ENCODE results near the gene CHAT. TPM values are rescaled to one million over a fixed set of nuclear protein-coding genes. Genes with fewer than 3 reads are reported as not detected.

The CHAT gene
- total RNA-seq, 1 experiment from 2014 or later = not detected

- no peak for TF ChIP-seq CBX3 (IDR thresholded peaks at IDR 0.05; ENCODE audit: low read depth)
- no peak for TF ChIP-seq YY1 (IDR thresholded peaks at IDR 0.05; ENCODE audit: extremely low read depth, insufficient replicate concordance, low read depth, low read length)
- no peak for TF ChIP-seq RAD21 (IDR thresholded peaks at IDR 0.05; ENCODE audit: low read depth)
These were observed 42.4 kb upstream of the CHAT start (continued) for GRCh38 chr10:49571388-49571787.

DNA sequence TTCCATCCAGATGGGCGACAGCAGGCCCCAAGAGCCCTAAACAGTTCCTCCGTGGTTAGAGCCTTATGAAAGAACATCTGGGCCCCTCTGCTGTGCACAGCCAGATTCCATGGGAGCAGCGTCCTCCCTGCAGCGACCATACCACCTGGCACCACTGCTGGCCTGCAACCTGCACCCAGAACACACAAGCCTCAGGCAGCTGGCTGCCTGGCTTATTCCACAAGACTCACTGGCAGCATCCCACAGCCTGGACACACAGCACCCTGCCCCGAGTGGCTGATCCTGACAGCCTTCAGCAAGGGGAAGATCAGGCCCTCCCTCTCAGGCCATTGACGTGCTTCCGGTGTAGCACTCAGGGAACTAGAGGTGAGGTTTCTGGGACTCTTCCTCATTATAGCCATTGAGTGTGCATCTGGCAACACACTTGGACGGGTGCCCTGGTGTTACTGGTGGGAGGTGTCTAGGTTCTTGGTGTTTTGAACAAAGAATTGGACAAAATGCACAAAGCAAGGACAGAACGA is 41.2 kb upstream of the CHAT start:
- no TSS peak for BruUV-seq (replicated peaks)
- TF ChIP-seq POLR2A (IDR thresholded peaks at IDR 0.05; ENCODE audit: borderline replicate concordance, extremely low read depth, insufficient read depth, insufficient read length) (no peak), EZH2 (IDR thresholded peaks at IDR 0.05) (no peak), RAD21 (IDR thresholded peaks at IDR 0.05; ENCODE audit: low read depth) (no peak), SIN3A (IDR thresholded peaks at IDR 0.05; ENCODE audit: low read depth) (no peak), MAX (IDR thresholded peaks at IDR 0.05) (no peak), FOSL1 (IDR thresholded peaks at IDR 0.05; ENCODE audit: low read depth) (no peak), ZNF274 (IDR thresholded peaks at IDR 0.05; ENCODE audit: low read depth, low read length) (no peak), CTCF (IDR thresholded peaks at IDR 0.05 in 2 of 3, conservative IDR thresholded peaks at IDR 0.05 in 1 of 3; ENCODE audit: borderline replicate concordance in 1 of 3, insufficient read depth in 1 of 3, low read depth in 2 of 3, low read length in 2 of 3) (no peak), EZH2phosphoT487 (IDR thresholded peaks at IDR 0.05; ENCODE audit: borderline replicate concordance) (no peak), CBX3 (IDR thresholded peaks at IDR 0.05; ENCODE audit: low read depth) (no peak)
- TF ChIP-seq, protein P1, sequence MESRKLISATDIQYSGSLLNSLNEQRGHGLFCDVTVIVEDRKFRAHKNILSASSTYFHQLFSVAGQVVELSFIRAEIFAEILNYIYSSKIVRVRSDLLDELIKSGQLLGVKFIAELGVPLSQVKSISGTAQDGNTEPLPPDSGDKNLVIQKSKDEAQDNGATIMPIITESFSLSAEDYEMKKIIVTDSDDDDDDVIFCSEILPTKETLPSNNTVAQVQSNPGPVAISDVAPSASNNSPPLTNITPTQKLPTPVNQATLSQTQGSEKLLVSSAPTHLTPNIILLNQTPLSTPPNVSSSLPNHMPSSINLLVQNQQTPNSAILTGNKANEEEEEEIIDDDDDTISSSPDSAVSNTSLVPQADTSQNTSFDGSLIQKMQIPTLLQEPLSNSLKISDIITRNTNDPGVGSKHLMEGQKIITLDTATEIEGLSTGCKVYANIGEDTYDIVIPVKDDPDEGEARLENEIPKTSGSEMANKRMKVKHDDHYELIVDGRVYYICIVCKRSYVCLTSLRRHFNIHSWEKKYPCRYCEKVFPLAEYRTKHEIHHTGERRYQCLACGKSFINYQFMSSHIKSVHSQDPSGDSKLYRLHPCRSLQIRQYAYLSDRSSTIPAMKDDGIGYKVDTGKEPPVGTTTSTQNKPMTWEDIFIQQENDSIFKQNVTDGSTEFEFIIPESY (IDR thresholded peaks at IDR 0.05; ENCODE audit: extremely low read depth, insufficient replicate concordance, low read length) = no peak

More for the DNA sequence above, 41.2 kb upstream of the CHAT start:
- no peak overlapping the region for H3K27ac ChIP-seq (ENCODE audit: low read depth, low read length)
- no peaks in the 10 kb centered on the region for H3K4me1 ChIP-seq (ENCODE audit: control insufficient read depth in 1 of 2, insufficient read depth in 2 of 2, low read length in 2 of 2)
- no peaks in the 10 kb centered on the region for H3K9me3 ChIP-seq (ENCODE audit: control insufficient read depth in 1 of 2, insufficient read depth in 1 of 2, low read depth in 1 of 2, low read length in 2 of 2)
- H3K27me3 ChIP-seq (ENCODE audit: insufficient read depth, low read length) = no peaks in the 10 kb centered on the region
- ChIA-PET RAD21 (ENCODE audit: low non-redundant PET in 1 of 2, low total read pairs in 2 of 2, uncharacterized antibody in 2 of 2, unreplicated experiment in 2 of 2) (no interaction called here), CTCF (no interaction called here), POLR2A (no interaction called here)
- no peaks in the 10 kb centered on the region for H3K36me3 ChIP-seq (ENCODE audit: control insufficient read depth in 1 of 2, insufficient read depth in 2 of 2, low read length in 2 of 2)
- no peak overlapping the region for H3K4me3 ChIP-seq (replicated peaks in 1 of 2; ENCODE audit: low read depth in 1 of 2, low read length in 2 of 2)
- H4K20me1 ChIP-seq (ENCODE audit: insufficient read depth) = no peaks in the 10 kb centered on the region
- no peak overlapping the region for H3K9ac ChIP-seq (ENCODE audit: low read length)
- H3K9me2 ChIP-seq (ENCODE audit: insufficient read depth) = no peaks in the 10 kb centered on the region
- intact Hi-C loops (cut with micrococcal nuclease) = no loop called here
- no peak overlapping the region for H2AFZ ChIP-seq (ENCODE audit: low read depth, low read length, poor library complexity, severe bottlenecking)
- no peaks in the 10 kb centered on the region for H3K79me2 ChIP-seq (ENCODE audit: insufficient read depth, low read length)
- DNase-seq (ENCODE audit: low read depth, low spot score) = no peak
- H3K4me2 ChIP-seq (ENCODE audit: low read length) = no peak overlapping the region
- ATAC-seq = no peak

Data from HCT116 (cell line).